NCI-H146 treated with DMSO at 0.1 percent for 48 hours (cell line): ENCODE measurements around the gene QRICH1.
"Not testable (repeated sequence)": the region's sequence is repeated elsewhere in the genome, so short reads cannot be mapped to it uniquely, and the experiment has no call there.

ENCODE experiments used
- DNase-seq: peaks from one replicate; lab custom pipeline; 2025; ENCODE audit not compliant: unreplicated experiment; lab: John Stamatoyannopoulos, UW

Gene QRICH1

DNA sequence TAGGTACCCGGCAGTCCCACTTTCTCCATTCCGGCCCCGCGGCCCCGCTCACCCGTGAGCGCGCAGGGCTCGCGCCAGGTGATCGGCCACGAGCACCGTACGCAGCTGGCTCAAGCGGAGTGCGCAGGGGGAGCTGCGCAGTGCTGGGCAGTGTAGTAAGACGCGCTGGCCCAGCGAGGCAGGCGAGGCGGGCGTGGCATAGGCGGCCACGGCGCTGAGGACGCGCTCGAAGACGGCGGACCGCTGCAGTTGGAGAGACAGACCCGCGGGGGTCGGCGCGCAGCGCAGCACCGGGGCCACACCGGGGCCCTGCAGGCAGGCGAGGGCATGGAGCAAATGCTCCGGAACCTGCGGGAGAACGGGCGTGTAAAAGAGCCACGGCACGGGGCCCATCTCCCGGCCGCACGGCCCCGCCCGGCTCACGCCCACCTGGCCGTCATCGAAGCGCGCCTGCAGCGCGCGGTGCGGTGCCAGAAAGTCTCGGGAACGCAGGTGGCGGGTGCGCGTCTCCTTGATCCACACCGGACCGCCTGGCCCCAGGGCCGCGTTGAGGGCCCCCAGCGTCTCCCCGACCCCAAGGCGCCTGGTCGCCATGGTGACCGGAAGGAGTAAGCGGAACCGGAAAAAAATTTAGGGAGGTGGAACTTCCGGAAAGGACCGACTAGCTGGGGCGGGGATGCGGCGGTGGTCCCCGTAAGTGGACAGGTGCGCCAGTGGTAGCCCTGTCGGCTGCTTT lies 75.7 kb downstream of the QRICH1 start, which contains the start of gene DALRD3:
Gene DALRD3 (minus strand): TSS at position 610 of the 736 bp plus-strand sequence. CDS start 16 bp downstream, at position 594.
- peak; percentile 49 for DNase-seq

GRCh38 chr3:49017229-49017970 lies 76.5 kb downstream of the QRICH1 start:
- no peak for DNase-seq

GRCh38 chr3:49016414-49017228 lies 77.2 kb downstream of the QRICH1 start:
- DNase-seq, result no peak

DNA sequence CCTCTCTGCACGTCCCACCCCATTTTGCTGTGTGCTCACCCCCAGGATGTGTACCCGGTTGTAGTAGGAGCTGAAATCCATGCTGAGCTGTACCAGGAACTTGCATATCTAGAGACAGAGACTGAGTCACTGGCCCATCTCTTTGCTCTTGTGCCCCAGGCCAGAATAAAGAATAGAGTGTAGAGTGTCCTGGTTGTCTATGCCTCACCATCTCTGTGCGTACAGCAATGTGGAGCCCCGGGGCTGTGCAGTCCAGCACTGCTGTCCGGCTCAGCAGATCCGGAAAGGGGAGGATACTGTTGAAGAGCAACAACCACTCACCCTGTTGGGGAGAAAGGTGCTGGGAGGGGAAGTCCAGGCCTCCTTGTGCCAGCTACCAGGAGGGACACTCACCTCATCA lies 78.1 kb downstream of the QRICH1 start:
- no peak for DNase-seq

GRCh38 chr3:49015072-49015471 lies 78.8 kb downstream of the QRICH1 start:
- no peak for DNase-seq

DNA sequence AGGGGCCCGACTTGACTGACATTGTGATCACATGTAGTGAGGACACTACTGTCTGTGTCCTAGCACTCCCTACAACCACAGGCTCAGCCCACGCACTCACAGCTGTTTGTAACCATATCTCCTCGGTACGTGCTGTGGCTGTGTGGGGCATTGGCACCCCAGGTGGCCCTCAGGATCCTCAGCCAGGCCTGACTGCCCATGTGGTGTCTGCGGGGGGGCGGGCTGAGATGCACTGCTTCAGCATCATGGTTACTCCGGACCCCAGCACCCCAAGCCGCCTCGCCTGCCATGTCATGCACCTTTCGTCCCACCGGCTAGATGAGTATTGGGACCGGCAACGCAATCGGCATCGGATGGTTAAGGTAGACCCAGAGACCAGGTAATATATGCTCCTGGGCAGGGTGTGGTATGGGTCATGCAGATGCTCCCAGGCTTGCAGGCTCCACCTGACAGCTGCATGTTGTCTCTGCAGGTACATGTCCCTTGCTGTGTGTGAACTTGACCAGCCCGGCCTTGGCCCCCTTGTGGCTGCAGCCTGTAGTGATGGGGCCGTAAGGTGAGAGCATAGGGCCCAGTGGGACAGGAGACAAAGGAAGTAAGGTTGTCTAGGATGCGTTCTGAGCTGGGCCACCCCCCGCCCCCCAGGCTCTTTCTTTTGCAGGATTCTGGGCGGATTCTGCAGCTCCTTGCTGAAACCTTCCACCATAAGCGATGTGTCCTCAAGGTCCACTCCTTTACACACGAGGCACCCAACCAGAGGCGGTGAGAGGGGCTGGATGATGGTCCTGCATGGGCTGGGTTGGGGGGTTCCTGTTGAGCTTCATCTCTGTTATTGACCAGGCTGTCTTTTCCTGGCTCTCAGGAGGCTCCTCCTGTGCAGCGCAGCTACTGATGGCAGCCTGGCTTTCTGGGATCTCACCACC lies 79.9 kb downstream of the QRICH1 start:
- DNase-seq, result no peak

GRCh38 chr3:49013113-49013737 lies 80.6 kb downstream of the QRICH1 start:
- no peak for DNase-seq

DNA sequence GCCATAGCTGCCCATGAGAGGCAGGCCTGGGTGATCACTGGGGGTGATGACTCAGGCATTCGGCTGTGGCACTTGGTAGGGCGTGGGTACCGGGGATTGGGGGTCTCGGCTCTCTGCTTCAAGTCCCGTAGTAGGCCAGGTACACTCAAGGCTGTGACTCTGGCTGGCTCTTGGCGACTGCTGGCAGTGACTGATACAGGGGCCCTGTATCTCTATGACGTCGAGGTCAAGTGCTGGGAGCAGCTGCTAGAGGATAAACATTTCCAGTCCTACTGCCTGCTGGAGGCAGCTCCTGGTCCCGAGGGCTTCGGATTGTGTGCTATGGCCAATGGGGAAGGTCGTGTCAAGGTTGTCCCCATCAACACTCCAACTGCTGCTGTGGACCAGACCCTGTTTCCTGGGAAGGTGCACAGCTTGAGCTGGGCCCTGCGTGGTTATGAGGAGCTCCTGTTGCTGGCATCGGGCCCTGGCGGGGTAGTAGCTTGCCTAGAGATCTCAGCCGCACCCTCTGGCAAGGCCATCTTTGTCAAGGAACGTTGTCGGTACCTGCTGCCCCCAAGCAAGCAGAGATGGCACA lies 81.3 kb downstream of the QRICH1 start:
- DNase-seq, result no peak

DNA sequence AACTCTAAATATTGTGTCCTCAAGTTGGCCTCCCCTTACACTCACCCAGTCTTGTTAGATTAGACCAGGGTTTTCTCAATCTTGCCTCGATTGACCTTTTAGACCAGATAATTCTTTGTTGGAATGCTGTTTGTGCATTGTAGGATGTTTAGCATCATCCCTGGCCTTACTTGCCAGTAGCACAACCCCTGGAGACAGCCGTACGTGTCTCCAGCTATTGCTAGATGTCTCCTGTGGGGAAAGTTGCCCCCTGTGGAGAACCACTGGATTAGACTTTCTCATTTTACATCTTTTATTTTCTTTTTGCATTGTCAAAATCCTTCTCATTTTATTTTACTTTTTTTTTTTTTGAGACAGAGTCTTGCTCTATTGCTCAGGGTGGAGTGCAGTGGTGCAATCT lies 84.5 kb downstream of the QRICH1 start:
- DNase-seq, result no peak

DNA sequence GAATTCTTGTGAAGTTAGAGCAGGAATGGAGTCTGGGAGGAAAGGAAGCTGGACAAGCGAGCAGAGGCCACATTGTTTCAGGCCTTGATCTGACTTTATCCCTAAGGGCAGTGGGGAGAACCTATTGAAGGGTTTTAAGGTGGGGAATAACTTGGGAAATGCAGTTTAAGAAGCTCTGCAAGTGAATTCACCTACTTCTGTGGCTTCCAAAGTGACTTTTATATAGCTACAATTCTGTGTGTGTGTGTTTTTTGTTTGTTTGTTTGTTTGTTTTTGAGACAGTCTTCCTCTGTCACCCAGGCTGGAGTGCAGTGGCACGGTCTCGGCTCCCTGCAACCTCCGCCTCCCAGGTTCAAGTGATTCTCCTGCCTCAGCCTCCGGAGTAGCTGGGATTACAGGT lies 85.2 kb downstream of the QRICH1 start:
- DNase-seq, result not testable (repeated sequence)

DNA sequence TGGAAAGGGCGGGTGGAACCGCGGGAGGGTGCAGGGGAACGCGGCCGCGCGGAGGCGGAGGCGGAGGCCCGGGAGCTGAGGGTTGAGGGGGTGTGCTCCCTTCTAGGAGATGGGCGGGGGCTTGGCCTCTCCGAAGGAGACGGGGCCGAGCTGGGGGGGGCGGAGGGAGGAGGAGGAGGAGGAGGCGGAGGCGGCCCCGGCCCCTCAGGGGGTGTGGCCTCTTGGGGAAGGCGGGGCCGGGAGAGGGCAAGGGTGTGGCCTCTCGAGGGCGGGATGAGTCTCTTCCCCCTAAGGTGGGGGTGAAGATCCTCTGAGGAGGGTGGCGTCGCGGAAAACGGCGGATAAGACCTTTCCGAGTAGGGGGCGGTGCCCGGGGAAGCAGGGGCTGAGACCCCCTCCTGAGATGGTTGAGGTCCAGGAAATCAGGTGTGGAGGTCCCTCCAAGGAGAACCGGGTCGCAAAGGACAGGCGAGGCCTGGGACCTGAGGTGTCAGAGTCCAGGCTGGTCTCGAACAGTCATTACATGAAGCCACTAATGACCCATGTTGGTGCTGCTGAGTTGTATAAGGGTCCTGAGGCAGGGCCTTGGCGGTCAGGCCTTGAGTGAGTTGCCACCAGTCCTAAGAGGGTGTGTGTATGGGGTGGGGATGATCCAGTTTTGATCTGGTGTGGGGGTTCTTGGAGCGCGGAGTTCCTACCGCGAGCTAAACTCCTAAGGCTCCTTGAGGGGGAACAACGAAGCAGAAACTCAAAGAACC lies 85.9 kb downstream of the QRICH1 start:
- peak; percentile 26 for DNase-seq

GRCh38 chr3:49007068-49007770 lies 86.7 kb downstream of the QRICH1 start, which contains the start of gene WDR6:
WDR6 (plus strand) TSS chr3:49007391; CDS start chr3:49007432, 41 bp downstream.
- peak; percentile 92 for DNase-seq

- no peak for DNase-seq
Observed at GRCh38 chr3:49006408-49007067, 87.3 kb downstream of the QRICH1 start.

GRCh38 chr3:49005998-49006397 lies 87.9 kb downstream of the QRICH1 start:
- no peak for DNase-seq

DNA sequence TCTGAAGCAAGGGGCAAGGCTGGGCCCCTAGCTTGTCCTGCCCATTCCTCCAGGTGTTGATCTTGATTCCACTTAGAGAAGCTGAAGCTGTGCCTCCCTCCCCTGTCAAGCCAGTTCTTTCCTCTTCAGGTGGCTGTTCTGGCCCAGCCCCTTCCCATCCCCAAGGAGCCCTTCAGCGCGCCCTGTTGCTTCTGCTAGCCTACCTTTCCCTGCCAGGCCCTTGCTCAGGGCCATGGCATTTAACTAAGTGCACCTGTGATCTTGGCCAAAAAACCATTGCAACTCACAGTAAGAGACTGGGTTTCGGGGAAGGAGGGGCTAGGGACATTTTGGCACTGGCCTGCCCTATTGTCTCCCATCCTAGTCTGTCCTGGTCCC lies 88.6 kb downstream of the QRICH1 start:
- DNase-seq, result no peak

GRCh38 chr3:49004352-49005302 lies 89.2 kb downstream of the QRICH1 start:
- DNase-seq, result peak; percentile 36

DNA sequence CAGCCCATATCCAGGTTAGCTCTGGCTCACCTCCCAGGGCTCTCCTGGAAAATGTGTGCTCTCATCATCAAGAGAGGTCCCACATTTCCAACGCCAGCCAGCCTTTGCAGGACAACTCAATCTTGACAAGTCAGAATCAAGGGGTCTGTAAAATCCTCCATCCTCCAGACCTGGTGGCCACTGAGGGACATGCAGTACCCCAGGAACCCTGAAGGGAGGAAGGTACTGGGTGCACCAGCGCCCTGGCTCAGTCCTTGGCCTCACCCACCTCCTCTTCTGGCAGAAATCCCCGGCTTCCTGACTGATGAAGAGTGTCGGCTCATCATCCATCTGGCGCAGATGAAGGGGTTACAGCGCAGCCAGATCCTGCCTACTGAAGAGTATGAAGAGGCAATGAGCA lies 92.7 kb downstream of the QRICH1 start:
- DNase-seq, result no peak
